GM12892 (cell line): ENCODE data around the gene ZNF407.

Source experiments
- POLR2A ChIP-seq: IDR thresholded peaks from 2 replicates; pipeline ENCODE4 v1.6.1; 2011; ENCODE audit warnings: low read depth, low read length, control low read depth
- POLR2AphosphoS5 ChIP-seq: IDR thresholded peaks from 2 replicates; pipeline ENCODE4 v1.6.1; 2011; ENCODE audit warnings: low read depth, low read length, control low read depth
- TAF1 ChIP-seq: IDR thresholded peaks from 2 replicates; pipeline ENCODE4 v1.6.1; 2011; ENCODE audit warnings: low read depth, mild to moderate bottlenecking, control low read depth, low read length, borderline replicate concordance

DNA sequence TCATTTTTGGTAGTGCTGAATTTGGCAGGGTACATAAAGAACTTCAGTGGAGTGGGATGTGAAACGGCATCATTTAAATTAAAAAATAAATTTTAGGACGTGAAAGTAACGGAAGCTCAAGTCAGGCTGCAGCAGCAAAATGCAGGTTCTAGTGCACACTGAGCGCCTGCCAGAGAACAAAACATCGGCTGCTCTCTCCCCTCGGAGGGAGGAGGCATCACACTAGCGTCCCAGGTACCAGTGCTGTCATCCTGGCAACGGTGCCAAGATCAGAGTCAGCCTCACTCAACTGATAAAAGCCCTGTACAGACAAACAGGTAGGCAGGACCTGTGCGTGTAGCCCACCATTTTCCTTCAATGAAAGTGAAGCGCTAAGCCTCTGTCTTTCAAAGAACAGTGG, 349.7 kb downstream of the ZNF407 start:
- TF ChIP-seq TAF1 (no peak), POLR2A (no peak), POLR2AphosphoS5 (no peak)
